ENCODE results near the gene SLC9A8.
A peak's percentile ranks its signal among the peaks of the same experiment; 100 is the strongest.

The SLC9A8 gene

DNA sequence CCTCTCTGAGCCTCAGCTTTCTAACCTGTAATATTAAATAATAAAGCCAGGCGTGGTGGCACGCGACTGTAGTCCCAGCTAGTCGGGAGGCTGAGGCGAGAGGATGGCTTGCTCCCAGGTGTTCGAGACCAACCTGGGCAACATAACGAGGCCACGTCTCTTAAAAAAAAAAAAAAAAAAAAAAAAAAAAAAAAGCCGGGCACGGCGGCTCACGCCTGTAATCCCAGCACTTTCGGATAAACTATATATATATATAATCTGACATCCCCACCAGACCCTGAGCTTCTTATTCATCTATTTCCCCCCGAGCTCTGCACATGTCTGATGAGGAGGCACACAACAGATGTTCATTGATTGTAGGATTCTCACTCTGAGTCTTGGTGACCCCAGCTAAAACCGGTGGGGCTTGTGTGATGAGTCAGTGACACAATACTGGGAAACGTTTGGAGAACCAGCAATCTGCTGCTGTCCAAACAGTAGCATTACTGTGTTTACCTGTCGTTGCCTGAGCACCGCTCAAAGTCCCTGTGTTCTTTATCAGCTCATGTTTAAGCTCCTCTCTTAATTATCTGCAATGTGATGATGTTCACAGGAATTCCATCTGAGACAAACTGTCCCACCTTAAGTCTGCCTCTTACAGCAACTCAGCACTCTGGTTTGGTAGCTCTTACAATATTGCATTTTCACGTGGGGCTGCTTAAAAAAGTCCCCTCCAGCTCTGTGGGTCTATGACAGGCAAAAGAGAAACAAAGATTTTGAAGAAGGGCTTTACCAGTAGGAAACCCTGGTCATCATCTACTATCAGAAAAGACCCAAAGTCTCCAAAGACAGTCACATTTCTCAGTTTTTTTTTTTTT is 103.7 kb downstream of the SLC9A8 start:
- DNase-seq (ENCODE audit: low read depth), result peak; percentile 59

DNA sequence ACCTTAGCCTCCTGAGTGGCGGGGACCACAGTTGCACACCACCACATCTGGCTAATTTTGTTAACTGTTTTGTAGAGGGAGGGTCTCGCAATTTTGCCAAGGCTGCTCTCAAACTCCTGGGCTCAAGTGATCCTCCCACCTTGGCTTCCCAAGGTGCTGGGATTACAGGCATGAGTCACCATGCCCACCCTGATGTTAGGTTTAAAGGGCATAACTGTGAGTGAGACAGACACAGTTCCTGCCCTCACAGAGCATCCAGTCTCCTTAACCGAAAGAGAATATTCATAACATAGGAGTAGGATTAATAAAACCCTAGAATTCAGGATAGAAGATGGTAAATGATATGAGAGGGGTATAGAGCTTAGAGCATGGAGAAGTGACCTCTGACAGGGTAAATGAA is 105.8 kb downstream of the SLC9A8 start:
- DNase-seq (ENCODE audit: low read depth), result no peak

DNA sequence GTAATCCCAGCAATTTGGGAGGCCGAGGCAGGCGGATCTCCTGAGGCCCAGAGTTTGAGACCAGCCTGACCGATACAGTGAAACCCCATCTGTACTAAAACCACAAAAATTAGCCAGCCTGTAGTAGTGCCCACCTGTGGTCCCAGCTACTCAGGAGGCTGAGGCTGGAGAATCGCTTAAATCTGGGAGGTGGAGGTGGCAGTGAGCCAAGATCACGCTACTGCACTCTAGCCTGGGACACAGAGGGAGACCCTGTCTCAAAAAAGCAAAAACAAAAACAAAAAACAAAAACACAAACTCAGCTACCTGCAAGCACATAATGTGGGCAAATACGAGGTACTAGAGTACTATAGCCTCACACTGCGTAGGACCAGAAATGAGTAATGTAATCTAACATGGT is 106.4 kb downstream of the SLC9A8 start:
- DNase-seq (ENCODE audit: low read depth), result no peak

DNA sequence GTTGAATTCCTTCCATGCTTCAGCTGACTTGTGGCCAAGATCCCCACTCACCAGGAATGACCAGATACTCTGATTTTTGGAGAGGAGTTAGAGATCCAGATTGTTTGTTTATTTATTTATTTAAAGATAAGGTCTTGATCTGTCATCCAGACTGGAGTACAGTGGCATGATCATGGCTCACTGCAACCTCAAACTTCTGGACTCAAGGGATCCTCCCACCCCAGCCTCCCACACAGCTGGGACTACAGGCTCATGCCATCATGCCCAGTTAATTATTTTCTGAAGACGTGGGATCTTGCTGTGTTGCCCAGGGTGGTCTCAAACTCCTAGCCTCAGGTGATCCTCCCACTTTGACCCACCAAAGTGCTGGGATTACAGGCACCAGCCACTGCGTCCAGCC is 106.8 kb downstream of the SLC9A8 start:
- DNase-seq (ENCODE audit: low read depth), result no peak

DNA sequence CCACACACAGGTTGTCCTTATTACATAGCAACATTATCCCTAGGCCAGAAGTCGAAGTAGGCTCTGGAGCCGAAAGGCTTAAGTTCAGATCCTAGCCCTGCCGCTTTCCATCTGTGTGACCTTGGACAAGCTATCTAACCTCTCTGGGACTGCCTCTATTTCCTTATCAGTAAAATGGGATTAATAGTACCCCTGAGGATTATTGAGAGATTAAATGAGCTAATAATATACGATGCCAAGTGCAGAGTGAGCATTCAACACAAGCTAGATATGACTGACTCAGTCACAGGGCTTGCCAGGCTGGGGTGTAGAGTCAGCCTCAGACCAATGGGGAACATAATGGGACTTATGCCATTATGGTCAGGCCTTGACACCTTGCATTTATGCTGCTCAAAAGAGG is 111.6 kb downstream of the SLC9A8 start:
- DNase-seq (ENCODE audit: low read depth), result no peak

DNA sequence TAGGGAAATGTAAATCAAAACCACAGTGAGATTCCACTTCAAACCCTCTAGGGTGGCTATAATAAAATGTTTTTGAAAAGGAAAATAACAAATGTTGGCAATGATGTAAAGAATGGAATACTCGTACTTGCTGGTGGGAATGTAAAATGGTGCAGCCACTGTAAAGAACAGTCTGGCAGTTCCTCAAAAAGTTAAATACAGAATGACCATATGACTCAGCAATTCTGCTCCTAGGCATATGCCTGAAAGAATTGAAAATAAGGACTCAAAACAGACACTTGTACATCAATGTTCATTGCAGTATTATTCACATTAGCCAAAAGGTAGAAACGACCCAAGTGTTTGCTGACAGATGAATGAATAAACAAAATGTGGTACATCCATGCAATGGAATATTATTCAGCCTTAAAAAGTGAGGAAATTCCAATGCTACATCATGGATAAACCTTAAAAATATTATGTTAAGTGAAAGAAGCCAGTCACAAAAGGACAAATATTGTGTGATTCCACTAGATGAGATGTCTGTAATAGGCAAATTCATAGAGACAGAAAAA is 113.3 kb downstream of the SLC9A8 start:
- DNase-seq (ENCODE audit: low read depth), result no peak

DNA sequence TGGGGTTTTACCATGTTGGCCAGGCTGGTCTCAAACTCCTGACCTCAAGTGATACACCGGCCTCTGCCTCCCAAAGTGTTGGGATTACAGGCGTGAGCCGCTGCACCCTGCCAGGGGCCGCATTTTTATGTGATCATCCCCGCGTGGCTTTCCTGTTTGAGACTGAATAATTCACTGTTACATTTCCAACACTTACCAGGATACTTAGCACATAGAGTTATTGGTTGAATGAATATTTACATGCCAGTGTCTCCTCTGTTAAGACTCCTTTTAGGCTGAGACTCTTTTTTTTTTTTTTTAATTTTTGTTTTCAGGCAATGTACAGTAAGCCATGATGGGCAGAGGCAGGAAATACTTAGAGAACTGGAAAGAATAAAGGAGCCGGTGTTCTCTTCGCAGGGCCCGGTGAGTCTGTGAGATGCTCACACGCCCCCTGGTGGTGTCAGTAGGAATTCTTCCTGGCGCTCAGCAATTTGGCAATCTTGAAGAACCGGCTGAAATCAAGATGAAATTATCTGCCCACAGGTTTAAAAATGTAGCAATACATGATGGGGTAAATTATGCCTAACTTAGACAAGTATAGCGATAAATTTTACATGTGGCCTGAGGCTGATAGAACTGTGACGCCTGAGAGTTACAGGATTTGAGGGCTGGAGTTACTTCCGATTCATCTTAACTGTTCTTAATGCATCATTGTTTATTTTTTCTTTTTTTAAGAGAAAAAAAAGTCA is 115.9 kb downstream of the SLC9A8 start:
- peak; percentile 92 for DNase-seq (ENCODE audit: low read depth)

DNA sequence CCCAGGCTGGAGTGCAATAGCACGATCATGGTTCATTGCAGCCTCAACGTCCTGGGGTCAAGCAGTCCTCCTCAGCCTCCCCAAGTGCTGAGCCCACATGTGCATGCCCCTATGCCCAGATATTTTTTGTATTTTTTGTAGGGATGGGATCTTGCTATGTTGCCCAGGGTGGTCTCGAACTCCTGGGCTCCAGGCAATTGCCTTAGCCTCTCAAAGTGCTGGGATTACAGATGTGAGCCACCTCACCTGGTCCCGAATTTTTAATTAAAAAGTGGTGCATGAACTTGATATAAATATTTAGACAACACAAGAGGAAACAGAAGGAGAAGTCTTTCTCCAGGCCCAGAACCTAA is 116.5 kb downstream of the SLC9A8 start:
- no peak for DNase-seq (ENCODE audit: low read depth)

DNA sequence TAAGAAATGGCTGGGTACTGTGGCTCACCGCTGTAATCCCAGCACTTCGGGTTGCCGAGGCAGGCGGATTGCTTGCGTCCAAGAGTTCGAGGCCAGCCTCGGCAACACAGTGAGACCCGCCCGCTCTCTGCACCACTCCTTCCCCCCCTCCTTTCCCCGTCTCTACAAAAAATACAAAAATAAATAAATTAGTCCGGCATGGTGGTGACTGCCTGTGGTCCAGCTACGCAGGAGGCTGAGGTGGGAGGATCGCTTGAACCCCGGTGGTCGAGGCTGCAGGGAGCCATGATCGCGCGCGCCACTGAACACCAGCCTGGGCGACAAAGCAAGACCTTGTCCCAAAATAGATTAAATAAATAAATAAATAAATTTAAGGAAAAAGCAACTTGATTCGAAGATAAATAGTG is 123.1 kb downstream of the SLC9A8 start:
- DNase-seq (ENCODE audit: low read depth), result no peak

DNA sequence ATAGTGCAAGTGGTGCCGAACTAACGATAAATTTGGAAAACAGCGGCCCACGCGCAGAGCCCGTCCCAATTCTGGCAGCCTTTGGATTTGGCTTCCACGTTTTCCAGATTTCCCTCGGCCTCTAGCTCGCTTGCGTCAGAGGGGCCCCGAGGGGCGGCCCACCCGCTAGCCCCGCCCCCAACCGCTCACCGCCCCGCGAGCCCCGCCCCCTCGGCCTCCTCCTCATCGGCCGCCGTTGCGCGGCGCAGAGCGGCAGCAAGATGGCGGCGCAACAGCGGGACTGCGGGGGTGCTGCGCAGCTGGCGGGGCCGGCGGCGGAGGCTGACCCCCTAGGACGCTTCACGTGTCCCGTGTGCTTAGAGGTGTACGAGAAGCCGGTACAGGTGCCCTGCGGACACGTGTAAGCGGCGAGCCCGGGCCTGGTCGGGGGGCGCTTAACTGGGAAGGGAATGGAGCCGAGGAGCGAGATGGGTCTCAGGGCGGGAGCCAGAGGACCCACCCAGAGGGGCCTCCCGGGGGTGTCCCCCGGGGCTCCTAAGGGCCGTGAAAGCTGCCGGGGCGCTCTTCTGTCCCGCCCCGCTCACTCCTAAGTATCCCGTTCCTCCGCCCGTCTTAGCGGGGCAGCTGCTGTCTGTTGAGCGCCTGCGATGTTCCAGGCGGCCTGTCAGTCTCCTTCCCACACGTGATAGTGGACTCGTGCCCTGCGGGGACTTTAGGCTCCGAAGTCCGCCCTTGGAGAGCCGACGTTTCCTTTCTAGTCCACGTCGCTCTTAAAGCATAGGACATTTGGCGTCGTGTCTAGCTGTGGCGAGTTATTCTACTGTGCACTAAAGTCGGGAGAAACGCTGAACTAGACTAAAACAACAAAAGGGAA is 123.8 kb downstream of the SLC9A8 start, which contains the start of gene RNF114:
RNF114 (plus strand) TSS at position 245 of the 874 bp plus-strand sequence; CDS start at position 261, 16 bp downstream.
- DNase-seq (ENCODE audit: low read depth), result peak; percentile 96

DNA sequence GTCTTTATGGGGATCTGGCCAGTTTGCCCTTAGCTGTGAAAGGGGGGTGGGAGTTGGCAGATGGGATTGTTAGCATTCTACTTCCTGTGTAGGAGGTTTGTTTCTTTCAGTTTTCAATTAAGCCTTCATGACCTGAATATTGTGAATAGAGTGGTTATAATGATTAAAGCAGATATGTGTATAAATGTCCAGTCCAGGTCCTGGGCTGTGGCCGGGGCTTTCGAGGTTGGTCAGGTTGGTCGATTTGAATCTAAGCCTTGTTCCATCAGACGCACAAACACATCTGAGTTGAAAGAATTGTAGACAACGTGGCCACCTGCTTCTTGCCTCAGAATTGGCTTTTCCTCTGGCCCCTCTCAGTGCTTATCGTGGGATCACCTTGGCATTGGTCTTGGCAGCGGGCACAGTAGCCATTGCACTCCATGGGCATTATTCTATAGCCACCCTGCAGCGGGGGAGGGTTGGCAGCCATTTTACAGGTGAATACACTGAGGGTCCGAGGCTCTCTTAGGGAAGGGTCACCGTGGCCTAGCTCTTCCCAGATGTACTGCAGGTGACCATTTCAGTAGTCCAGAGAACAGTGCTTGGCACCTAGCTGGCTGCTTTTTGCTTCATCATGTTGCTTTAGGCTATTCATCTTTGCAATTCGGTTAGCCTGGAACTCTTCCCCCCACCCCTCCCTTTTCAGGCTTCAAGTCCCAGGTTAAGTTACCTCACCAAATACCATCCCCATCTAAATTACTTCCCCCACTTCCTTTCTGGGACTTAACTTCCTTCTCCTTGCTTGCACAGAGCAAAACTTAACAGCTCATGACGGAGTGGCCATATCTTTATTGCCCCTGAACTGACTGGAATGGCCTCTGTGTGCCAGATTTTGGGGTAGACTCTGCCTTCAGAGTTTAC is 124.7 kb downstream of the SLC9A8 start:
- DNase-seq (ENCODE audit: low read depth), result peak; percentile 29

DNA sequence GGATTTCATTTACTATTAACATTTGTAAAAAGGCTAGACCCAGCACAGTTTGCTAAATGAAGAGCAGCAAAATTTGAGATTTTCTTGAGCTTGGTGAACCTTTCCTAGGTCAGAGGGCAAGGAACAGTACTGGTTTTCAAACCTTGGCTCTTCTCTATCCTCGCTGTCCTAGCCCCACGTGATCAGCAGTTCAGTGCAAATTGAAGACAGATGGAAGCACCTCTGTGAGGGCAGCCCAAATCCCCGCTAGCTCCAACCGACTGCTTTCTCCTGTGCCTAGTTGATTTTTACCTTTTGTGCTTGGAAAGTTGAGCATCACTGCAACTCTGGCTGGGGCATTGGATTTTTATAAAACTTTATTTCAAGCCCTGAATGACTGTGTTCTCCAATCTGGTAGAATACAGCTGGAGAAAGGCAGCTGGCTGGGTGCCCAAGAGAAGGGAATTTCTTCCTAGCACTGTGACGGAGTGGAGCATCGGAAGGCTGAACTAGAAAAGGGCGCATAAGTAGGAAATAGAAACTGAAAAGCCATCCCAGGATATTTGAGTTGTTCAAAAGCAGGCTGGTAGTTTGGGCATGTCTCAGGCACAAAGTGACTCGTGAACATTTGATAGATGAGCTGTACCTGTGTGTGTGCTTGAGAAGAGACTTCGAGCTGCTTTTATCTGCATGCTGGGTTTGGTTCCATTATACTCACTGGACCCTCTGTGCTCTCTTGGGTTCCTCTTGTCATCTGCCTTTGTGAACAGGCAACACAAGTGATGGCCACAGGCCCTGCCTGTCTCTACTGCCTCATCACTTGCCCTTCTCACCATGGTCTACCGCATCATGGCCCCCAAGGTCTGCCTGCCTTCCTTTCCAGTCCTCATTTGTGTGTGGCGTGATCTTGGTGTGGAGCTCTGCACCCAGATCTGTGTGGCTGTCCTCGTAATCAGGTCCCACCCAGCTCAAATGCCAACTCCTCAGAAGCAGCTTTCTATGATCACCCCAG is 125.8 kb downstream of the SLC9A8 start:
- peak; percentile 42 for DNase-seq (ENCODE audit: low read depth)

DNA sequence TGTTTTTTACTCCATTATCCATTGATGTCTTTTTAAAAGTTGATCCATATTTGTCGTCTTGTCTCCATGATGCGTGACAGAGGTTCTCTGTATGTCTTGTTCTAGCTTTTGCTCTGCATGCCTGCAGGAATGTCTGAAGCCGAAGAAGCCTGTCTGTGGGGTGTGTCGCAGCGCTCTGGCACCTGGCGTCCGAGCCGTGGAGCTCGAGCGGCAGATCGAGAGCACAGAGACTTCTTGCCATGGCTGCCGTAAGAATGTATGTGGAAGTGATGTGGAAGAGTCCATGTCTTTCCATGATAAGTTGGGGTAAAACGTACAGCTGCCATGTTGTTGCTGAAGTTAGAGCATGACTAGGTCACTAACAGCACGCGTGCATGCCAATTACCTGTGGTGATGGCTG is 128.8 kb downstream of the SLC9A8 start:
- DNase-seq (ENCODE audit: low read depth), result no peak

All from ELR (cell line).